Activated CD4-positive, alpha-beta T cell treated with anti-CD3 and anti-CD28 coated beads, Interleukin-2, amount 10 ng/mL, durations not matched to agents 7 days and 5 days (primary cell): ENCODE data around the gene CASKIN1. TPM values are rescaled to one million over a fixed set of nuclear protein-coding genes. Genes with fewer than 3 reads are reported as not detected.

Experiments used
- CTCF ChIA-PET: fragments of 350-600 bp; sonication (Branson Sonifier 250); formaldehyde crosslinking; loops from one replicate; lab custom pipeline; 2021; ENCODE audit warnings: antibody characterized with exemption; lab: Charles Lee
- POLR2A ChIA-PET: fragments of 350-600 bp; sonication (Branson Sonifier 250); formaldehyde crosslinking; loops from one replicate; lab custom pipeline; 2021; ENCODE audit warnings: antibody characterized with exemption; lab: Charles Lee
- DNase-seq: peaks from one replicate; pipeline ENCODE4 v3.0.0-alpha.2; 2020
- H3K27ac Mint-ChIP-seq: one replicate; pipeline ENCODE4 v1.8.0; 2021; ENCODE audit warnings: mild to moderate bottlenecking, moderate library complexity, mixed read lengths
- H3K27me3 Mint-ChIP-seq: one replicate; pipeline ENCODE4 v1.8.0; 2021; ENCODE audit warnings: mixed read lengths
- H3K36me3 Mint-ChIP-seq: one replicate; pipeline ENCODE4 v1.8.0; 2021; ENCODE audit warnings: low read depth, mixed read lengths
- H3K4me1 Mint-ChIP-seq: one replicate; pipeline ENCODE4 v1.8.0; 2021; ENCODE audit warnings: mixed read lengths
- H3K4me3 Mint-ChIP-seq: one replicate; pipeline ENCODE4 v1.8.0; 2021; ENCODE audit warnings: mild to moderate bottlenecking, moderate library complexity, mixed read lengths
- H3K9me3 Mint-ChIP-seq: one replicate; pipeline ENCODE4 v1.8.0; 2021; ENCODE audit warnings: mixed read lengths
- total RNA-seq, 2 experiments: library from RNA; stranded (reverse); gene quantifications; one replicate each; pipeline ENCODE4 v1.2.3, GENCODE V29; 2021

CASKIN1 gene
- total RNA-seq, 2 experiments from 2014 or later: 0.07 to 0.19 TPM

DNA sequence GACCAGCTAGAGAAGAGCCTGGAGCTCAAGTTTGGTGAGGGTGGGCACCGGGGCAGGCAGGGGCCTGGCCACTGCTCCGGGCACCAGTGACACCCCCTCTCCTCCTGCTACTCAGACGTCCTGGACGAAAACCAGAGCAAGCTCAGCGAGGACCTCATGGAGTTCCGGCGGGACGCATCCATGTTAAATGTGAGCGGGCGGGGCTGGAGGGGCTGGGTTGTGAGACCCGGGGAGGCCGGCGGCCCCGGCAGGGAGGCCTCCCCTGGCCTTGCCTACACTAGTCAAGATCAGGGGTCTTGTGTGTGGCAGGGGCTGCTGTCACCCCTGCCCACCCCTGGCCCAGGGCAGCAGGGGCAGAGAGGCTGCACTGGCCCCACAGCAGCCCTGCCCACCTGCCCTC lies 23.0 kb downstream of the CASKIN1 start:
- no peak for DNase-seq
- no peaks in the 10 kb centered on the region for H3K4me1 Mint-ChIP-seq
- POLR2A ChIA-PET: no interaction called here
- CTCF ChIA-PET: no interaction called here
- H3K4me3 Mint-ChIP-seq: no peak overlapping the region
- H3K27me3 Mint-ChIP-seq: no peaks in the 10 kb centered on the region
- peaks cover 4% of the 10 kb centered on the region for H3K36me3 Mint-ChIP-seq
- H3K27ac Mint-ChIP-seq: no peak overlapping the region
- no peaks in the 10 kb centered on the region for H3K9me3 Mint-ChIP-seq

DNA sequence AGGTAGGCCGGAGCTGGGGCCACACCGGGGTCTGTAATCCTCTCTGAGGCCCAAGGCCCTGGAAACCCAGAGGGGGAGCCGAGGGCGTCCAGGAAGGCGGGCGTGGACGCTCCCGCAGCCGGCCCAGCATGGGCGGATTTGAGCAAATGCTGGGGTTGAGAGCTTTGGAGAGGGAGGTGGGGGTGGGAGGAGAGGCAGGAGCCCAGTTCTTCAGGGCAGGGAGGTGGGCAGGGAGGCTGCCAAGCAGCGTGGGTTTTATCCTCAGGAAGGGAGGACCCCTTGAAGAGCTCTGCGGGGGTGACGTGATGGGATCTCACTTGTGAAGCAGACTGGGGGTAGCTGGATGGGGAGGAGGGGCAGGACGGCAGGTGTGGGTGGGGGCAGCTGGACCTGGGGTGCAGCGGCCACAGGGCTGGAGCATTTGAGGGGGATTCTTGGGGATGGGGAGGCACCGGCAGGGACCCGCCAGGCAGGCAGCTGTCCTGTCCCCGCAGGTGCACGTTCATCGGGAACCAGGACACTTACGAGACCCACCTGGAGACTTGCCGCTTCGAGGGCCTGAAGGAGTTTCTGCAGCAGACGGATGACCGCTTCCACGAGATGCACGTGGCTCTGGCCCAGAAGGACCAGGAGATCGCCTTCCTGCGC lies 23.6 kb downstream of the CASKIN1 start:
- POLR2A ChIA-PET: no interaction called here
- Mint-ChIP-seq H3K9me3 (no peaks in the 10 kb centered on the region), H3K4me3 (no peak overlapping the region), H3K36me3 (peaks cover 4% of the 10 kb centered on the region), H3K4me1 (no peaks in the 10 kb centered on the region), H3K27me3 (no peaks in the 10 kb centered on the region), H3K27ac (no peak overlapping the region)
- CTCF ChIA-PET: interaction anchor here (0.9 kb wide), 1 partner anchor 18 kb away, joined by 4 read pairs; no protein-coding TSS in a partner anchor
- no peak for DNase-seq

GRCh38 chr16:2171601-2172178 lies 24.7 kb downstream of the CASKIN1 start:
- Mint-ChIP-seq H3K9me3 (no peaks in the 10 kb centered on the region), H3K27me3 (no peaks in the 10 kb centered on the region), H3K27ac (no peak overlapping the region), H3K4me3 (no peak overlapping the region), H3K36me3 (peaks cover 2% of the 10 kb centered on the region), H3K4me1 (no peaks in the 10 kb centered on the region)
- DNase-seq: no peak
- ChIA-PET CTCF (no interaction called here), POLR2A (no interaction called here)

GRCh38 chr16:2170587-2171435 lies 25.6 kb downstream of the CASKIN1 start:
- ChIA-PET POLR2A (no interaction called here), CTCF (no interaction called here)
- H3K9me3 Mint-ChIP-seq: no peaks in the 10 kb centered on the region
- H3K4me1 Mint-ChIP-seq: no peaks in the 10 kb centered on the region
- no peak overlapping the region for H3K27ac Mint-ChIP-seq
- H3K36me3 Mint-ChIP-seq: peaks cover 5% of the 10 kb centered on the region
- DNase-seq: no peak
- no peak overlapping the region for H3K4me3 Mint-ChIP-seq
- H3K27me3 Mint-ChIP-seq: no peaks in the 10 kb centered on the region

GRCh38 chr16:2170080-2170479 lies 26.3 kb downstream of the CASKIN1 start:
- no peaks in the 10 kb centered on the region for H3K9me3 Mint-ChIP-seq
- POLR2A ChIA-PET: no interaction called here
- no peaks in the 10 kb centered on the region for H3K4me1 Mint-ChIP-seq
- H3K4me3 Mint-ChIP-seq: no peak overlapping the region
- no peaks in the 10 kb centered on the region for H3K27me3 Mint-ChIP-seq
- CTCF ChIA-PET: no interaction called here
- DNase-seq: no peak
- peaks cover 7% of the 10 kb centered on the region for H3K36me3 Mint-ChIP-seq
- no peak overlapping the region for H3K27ac Mint-ChIP-seq

DNA sequence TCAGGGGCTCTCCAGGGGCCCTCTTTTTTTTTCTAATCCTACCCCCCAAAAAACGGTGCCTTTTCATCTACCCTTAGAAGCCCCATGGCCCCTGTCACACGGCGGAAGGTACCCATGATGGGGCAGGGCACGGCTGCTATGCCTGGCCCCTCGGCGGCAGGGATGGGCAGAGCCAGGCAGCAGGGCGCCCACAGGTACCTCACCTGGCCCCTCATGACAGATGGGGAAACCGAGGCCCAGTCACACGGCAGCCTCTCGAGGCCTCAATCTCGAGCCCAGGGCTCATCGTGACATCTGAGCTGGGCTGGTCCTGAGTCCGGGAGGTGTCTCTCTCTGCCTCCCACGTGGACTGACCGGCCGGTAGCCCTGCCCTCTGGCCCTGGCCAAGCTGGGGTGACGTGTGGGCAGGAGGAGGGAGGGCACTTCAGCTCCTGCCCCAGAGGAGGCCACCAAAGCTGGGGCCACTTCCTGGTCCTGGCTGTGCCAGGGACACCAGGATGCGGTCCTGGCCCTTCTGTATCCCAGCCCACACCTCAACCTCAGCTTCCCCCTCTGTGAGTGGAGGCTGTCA lies 29.3 kb downstream of the CASKIN1 start:
- no peaks in the 10 kb centered on the region for H3K27me3 Mint-ChIP-seq
- H3K4me1 Mint-ChIP-seq: no peaks in the 10 kb centered on the region
- no peak overlapping the region for H3K27ac Mint-ChIP-seq
- ChIA-PET CTCF (interaction anchor here (0.6 kb wide), 1 partner anchor 27 kb away, joined by 3 read pairs; no protein-coding TSS in a partner anchor), POLR2A (no interaction called here)
- H3K4me3 Mint-ChIP-seq: no peak overlapping the region
- no peak for DNase-seq
- H3K36me3 Mint-ChIP-seq: peaks cover 17% of the 10 kb centered on the region
- no peaks in the 10 kb centered on the region for H3K9me3 Mint-ChIP-seq

GRCh38 chr16:2166263-2167067 lies 29.9 kb downstream of the CASKIN1 start:
- H3K27me3 Mint-ChIP-seq: no peaks in the 10 kb centered on the region
- ChIA-PET CTCF (interaction anchor here (0.6 kb wide), 1 partner anchor 26 kb away, joined by 3 read pairs; no protein-coding TSS in a partner anchor), POLR2A (no interaction called here)
- no peaks in the 10 kb centered on the region for H3K4me1 Mint-ChIP-seq
- H3K27ac Mint-ChIP-seq: no peak overlapping the region
- H3K4me3 Mint-ChIP-seq: no peak overlapping the region
- H3K9me3 Mint-ChIP-seq: no peaks in the 10 kb centered on the region
- DNase-seq: no peak
- H3K36me3 Mint-ChIP-seq: peaks cover 20% of the 10 kb centered on the region

DNA sequence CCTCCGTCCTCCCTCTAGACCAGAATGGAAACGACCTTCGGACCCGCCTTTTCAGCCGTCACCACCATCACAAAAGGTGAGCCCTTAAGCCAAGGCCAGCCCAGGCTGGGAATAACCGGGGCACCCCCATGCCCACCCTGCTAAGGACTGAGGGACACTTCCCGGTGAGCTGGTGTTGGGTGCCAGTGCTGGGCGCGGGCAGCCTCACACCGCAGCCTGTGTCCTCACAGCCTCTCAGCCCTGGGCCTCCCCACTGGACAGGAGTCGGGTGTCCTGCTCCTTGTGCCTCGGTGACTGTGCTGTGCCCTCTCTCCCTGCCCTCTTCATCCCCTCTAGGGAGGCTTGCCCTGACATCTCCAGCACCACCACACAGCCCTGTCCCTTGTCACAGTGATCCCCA lies 30.5 kb downstream of the CASKIN1 start:
- Mint-ChIP-seq H3K9me3 (no peaks in the 10 kb centered on the region), H3K4me1 (no peaks in the 10 kb centered on the region), H3K4me3 (no peak overlapping the region), H3K27me3 (no peaks in the 10 kb centered on the region), H3K27ac (no peak overlapping the region), H3K36me3 (peaks cover 20% of the 10 kb centered on the region)
- CTCF ChIA-PET: no interaction called here
- DNase-seq: no peak
- POLR2A ChIA-PET: no interaction called here

- no peaks in the 10 kb centered on the region for H3K9me3 Mint-ChIP-seq
- H3K4me1 Mint-ChIP-seq: peaks cover 5% of the 10 kb centered on the region
- peaks cover 20% of the 10 kb centered on the region for H3K36me3 Mint-ChIP-seq
- POLR2A ChIA-PET: no interaction called here
- no peaks in the 10 kb centered on the region for H3K27me3 Mint-ChIP-seq
- H3K27ac Mint-ChIP-seq: no peak overlapping the region
- CTCF ChIA-PET: no interaction called here
- H3K4me3 Mint-ChIP-seq: no peak overlapping the region
- DNase-seq: no peak
Observed at GRCh38 chr16:2163211-2163881, 33.1 kb downstream of the CASKIN1 start.

DNA sequence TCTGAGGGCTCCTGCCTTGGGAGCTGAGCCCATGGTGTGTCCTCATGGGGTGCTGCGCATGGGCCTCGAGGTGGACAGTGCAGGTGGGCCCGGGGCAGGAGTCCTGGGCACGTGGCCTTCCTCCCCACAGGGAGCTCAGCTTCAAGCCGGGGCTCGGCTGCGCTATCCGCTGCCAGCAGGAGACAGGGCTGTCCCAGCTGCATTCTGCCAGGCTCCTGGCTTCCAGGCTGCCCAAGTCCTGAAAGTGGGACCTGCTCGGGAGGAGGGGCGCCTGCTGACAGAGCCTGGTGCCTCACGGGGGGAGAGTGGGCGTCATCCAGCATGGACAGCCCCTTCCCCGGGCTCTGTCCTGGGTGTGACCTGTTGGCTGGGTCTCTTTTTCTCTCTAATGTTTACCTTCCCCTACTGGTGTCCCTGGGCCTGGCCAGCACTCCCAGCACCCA lies 33.7 kb downstream of the CASKIN1 start:
- ChIA-PET CTCF (interaction anchor here (1.0 kb wide), 1 partner anchor 233 kb away, joined by 3 read pairs; no protein-coding TSS in a partner anchor), POLR2A (no interaction called here)
- Mint-ChIP-seq H3K27me3 (no peaks in the 10 kb centered on the region), H3K36me3 (peaks cover 20% of the 10 kb centered on the region), H3K4me1 (peaks cover 9% of the 10 kb centered on the region), H3K9me3 (no peaks in the 10 kb centered on the region), H3K4me3 (no peak overlapping the region), H3K27ac (no peak overlapping the region)
- no peak for DNase-seq

GRCh38 chr16:2161911-2162310 lies 34.5 kb downstream of the CASKIN1 start:
- peaks cover 16% of the 10 kb centered on the region for H3K4me1 Mint-ChIP-seq
- H3K4me3 Mint-ChIP-seq: no peak overlapping the region
- H3K36me3 Mint-ChIP-seq: peaks cover 20% of the 10 kb centered on the region
- DNase-seq: no peak
- POLR2A ChIA-PET: no interaction called here
- CTCF ChIA-PET: interaction anchor here (1.0 to 1.1 kb wide), 2 partner anchors 9 to 232 kb away, joined by 3 read pairs; no protein-coding TSS in a partner anchor
- H3K27ac Mint-ChIP-seq: peak overlapping the region; percentile 25
- no peaks in the 10 kb centered on the region for H3K27me3 Mint-ChIP-seq
- no peaks in the 10 kb centered on the region for H3K9me3 Mint-ChIP-seq
